Parathyroid adenoma (tissue), 2 donors: ENCODE results near the gene ZCCHC8.

Experiments used
- H2AFZ ChIP-seq: fragments of 300-600 bp; sonication (generic); one replicate; pipeline ENCODE4 v1.7.0; 2017; ENCODE audit warnings: antibody characterized with exemption, mild to moderate bottlenecking
- H3K27ac ChIP-seq: fragments of 300-600 bp; sonication (generic); one replicate; pipeline ENCODE4 v1.7.0; 2017
- H3K27me3 ChIP-seq: fragments of 300-600 bp; sonication (generic); one replicate; pipeline ENCODE4 v1.7.0; 2017; ENCODE audit warnings: low read length; ENCODE audit not compliant: control insufficient read depth, insufficient read depth
- H3K36me3 ChIP-seq: fragments of 300-600 bp; sonication (generic); one replicate; pipeline ENCODE4 v1.7.0; 2017; ENCODE audit warnings: low read length; ENCODE audit not compliant: control insufficient read depth, insufficient read depth
- H3K4me1 ChIP-seq: fragments of 300-600 bp; sonication (generic); one replicate; pipeline ENCODE4 v1.7.0; 2017; ENCODE audit warnings: control low read depth
- H3K4me2 ChIP-seq: fragments of 300-600 bp; sonication (generic); one replicate; pipeline ENCODE4 v1.7.0; 2017; ENCODE audit warnings: low read length
- H3K4me3 ChIP-seq: fragments of 300-600 bp; sonication (generic); one replicate; pipeline ENCODE4 v1.7.0; 2017; ENCODE audit warnings: low read depth, low read length
- H3K79me2 ChIP-seq: fragments of 300-600 bp; sonication (generic); one replicate; pipeline ENCODE4 v1.7.0; 2017; ENCODE audit warnings: control low read depth
- H3K9ac ChIP-seq: fragments of 300-600 bp; sonication (generic); one replicate; pipeline ENCODE4 v1.7.0; 2017; ENCODE audit warnings: mild to moderate bottlenecking
- H3K9me3 ChIP-seq: fragments of 300-600 bp; sonication (generic); one replicate; pipeline ENCODE4 v1.7.0; 2017; ENCODE audit warnings: low read length; ENCODE audit not compliant: control insufficient read depth
- TF ChIP-seq, protein P1 (sequence below): fragments of 300-600 bp; sonication (generic); IDR thresholded peaks from one replicate; pipeline ENCODE4 v1.7.0; 2017; ENCODE audit warnings: antibody characterized with exemption, mild to moderate bottlenecking
- donor health status: primary hyperparathyroidism.

The ZCCHC8 gene

DNA sequence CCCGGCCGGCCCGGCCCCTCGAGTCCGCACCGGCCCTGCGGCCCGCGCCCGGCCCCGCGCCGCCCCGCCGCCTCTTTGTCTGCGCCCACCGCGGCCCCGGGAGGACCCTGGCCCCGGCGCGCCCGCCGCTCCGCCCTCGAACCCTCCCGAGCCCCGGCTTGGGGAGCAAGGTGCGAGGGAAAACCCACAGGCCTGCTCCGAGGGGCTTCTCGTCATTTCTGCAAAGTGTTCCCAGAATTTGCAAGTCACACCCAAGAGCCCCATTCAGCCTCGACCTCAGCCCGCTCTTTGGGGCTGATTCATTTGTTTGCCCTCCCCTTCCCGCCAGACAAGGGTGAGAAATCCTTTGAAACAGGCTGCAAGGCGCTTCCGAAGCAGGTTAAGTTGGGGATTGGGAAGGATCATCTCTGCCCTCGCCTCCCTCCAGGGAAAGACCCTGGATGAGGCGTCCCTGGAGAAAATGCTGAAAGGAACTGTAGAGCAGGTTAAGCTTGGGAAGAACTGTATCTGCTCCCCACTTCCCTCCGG, 77.9 kb downstream of the ZCCHC8 start:
- no peaks in the 10 kb centered on the region for H3K27me3 ChIP-seq
- H3K4me1 ChIP-seq, result peaks cover 17% of the 10 kb centered on the region
- H3K9me3 ChIP-seq, result no peaks in the 10 kb centered on the region
- peak overlapping the region; percentile 80 for H3K9ac ChIP-seq
- peak overlapping the region; percentile 55 for H3K4me3 ChIP-seq
- H3K36me3 ChIP-seq, result no peaks in the 10 kb centered on the region
- TF ChIP-seq, protein P1, sequence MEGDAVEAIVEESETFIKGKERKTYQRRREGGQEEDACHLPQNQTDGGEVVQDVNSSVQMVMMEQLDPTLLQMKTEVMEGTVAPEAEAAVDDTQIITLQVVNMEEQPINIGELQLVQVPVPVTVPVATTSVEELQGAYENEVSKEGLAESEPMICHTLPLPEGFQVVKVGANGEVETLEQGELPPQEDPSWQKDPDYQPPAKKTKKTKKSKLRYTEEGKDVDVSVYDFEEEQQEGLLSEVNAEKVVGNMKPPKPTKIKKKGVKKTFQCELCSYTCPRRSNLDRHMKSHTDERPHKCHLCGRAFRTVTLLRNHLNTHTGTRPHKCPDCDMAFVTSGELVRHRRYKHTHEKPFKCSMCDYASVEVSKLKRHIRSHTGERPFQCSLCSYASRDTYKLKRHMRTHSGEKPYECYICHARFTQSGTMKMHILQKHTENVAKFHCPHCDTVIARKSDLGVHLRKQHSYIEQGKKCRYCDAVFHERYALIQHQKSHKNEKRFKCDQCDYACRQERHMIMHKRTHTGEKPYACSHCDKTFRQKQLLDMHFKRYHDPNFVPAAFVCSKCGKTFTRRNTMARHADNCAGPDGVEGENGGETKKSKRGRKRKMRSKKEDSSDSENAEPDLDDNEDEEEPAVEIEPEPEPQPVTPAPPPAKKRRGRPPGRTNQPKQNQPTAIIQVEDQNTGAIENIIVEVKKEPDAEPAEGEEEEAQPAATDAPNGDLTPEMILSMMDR, result no peak
- peaks cover 26% of the 10 kb centered on the region for H3K79me2 ChIP-seq
- peak overlapping the region; percentile 77 for H3K4me2 ChIP-seq
- H2AFZ ChIP-seq, result peak overlapping the region; percentile 95
- peak overlapping the region; percentile 99 for H3K27ac ChIP-seq

DNA sequence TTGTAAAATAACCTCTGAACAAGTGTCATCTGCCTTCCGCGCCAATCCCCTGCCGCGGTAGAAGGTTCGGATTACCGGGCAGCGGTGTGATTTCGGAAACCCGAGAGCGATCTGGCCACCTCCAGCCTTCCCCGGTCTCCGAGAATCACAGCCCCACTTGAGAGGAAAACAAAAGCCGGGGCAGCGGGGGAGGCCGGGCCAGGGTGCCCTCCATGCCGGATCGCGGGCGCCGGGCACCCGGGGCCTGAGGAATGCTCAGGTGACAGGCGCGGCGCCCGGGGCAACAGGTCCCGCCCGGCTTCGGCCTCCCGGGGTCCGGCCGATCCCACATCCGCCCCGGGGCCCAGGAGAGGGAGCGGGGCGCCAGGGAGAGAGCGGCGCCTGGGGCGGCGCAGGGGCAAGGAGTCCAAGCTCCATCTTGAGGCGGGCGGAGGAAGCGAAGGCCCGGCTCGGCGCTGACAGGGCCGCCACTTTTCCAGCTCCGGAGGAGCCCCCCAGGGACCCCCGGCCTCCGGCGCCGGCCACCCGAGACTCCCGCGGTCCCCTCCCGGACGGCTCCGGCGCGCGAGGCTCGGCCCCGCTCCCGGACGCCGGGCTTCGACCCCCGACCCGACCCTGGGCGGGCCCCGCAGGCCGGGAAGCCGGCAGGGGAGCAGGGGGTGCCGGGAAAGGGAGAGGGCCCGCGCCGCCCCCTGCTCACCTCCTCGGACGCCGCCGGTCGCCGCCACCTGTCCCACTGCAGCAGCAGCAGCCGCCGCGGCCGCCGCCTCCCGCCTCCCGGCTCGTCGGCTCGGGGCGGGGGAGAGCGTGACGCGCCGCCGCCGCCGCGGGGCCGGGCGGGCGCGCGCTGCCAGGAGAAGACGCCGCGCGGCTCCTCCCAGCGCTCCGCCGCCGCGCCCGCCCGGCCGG, 78.7 kb downstream of the ZCCHC8 start, which contains the start of gene CLIP1:
CLIP1 (minus strand) TSS at position 849 of the 909 bp plus-strand sequence. CDS start 42,217 bp downstream, outside the sequence.
- Histone ChIP-seq H3K4me2 (peak within 1 kb of the TSS; percentile 77), H3K27me3 (no peaks in the 10 kb centered on the region), H3K4me1 (peaks cover 18% of the 10 kb centered on the region), H3K9me3 (no peaks in the 10 kb centered on the region), H3K27ac (peak within 1 kb of the TSS; percentile 99), H2AFZ (peak within 1 kb of the TSS; percentile 95), H3K4me3 (peak within 1 kb of the TSS; percentile 88), H3K9ac (peak within 1 kb of the TSS; percentile 97), H3K79me2 (peaks cover 28% of the 10 kb centered on the region), H3K36me3 (no peaks in the 10 kb centered on the region)
- TF ChIP-seq, protein P1, result peak; percentile 60
